NB4 (cell line): ENCODE results near the gene GCH1.

Source experiments
- POLR2A ChIP-seq: IDR thresholded peaks from 2 replicates; pipeline ENCODE4 v1.6.1; 2011; ENCODE audit warnings: mild to moderate bottlenecking; ENCODE audit not compliant: insufficient read length; ENCODE audit errors: extremely low read depth
- TF ChIP-seq, protein P1 (sequence below): IDR thresholded peaks from one replicate; pipeline ENCODE4 v1.5.1; 2012; ENCODE audit warnings: low read depth, low read length

DNA sequence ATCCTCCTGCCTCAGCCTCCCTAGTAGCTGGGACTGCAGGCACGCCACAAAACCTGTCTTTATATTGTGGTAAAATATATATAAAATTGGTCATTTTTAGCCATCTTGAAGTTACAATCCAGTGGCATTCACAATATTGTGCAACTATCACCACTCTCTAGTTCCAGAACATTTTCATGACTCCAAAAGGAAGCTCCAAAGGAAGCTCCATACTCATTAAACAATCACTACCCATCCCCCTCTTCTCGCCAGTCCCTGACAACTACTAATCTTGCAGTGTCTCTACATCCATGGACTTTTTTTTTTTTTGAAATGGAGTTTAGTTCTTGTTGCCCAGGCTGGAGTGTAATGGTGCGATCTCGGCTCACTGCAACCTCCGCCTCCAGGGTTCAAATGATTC lies 3.1 kb downstream of the GCH1 start:
- TF ChIP-seq, protein P1, sequence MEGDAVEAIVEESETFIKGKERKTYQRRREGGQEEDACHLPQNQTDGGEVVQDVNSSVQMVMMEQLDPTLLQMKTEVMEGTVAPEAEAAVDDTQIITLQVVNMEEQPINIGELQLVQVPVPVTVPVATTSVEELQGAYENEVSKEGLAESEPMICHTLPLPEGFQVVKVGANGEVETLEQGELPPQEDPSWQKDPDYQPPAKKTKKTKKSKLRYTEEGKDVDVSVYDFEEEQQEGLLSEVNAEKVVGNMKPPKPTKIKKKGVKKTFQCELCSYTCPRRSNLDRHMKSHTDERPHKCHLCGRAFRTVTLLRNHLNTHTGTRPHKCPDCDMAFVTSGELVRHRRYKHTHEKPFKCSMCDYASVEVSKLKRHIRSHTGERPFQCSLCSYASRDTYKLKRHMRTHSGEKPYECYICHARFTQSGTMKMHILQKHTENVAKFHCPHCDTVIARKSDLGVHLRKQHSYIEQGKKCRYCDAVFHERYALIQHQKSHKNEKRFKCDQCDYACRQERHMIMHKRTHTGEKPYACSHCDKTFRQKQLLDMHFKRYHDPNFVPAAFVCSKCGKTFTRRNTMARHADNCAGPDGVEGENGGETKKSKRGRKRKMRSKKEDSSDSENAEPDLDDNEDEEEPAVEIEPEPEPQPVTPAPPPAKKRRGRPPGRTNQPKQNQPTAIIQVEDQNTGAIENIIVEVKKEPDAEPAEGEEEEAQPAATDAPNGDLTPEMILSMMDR, result no peak
- TF ChIP-seq POLR2A, result no peak
